Stimulated activated CD8-positive, alpha-beta memory T cell treated with anti-CD3 and anti-CD28 coated beads, Interleukin-4, amount 100 ng/mL, for 1 hour (primary cell): ENCODE measurements around the gene DELE1.
A peak's percentile ranks its signal among the peaks of the same experiment; 100 is the strongest.

Source experiments
- DNase-seq, 2 donors: peaks; one replicate each; pipeline ENCODE4 v3.0.0-alpha.2; 2020; ENCODE audit warnings: low read depth in 2 of 2, low spot score in 1 of 2

The DELE1 gene

GRCh38 chr5:141954194-141954593 lies 30.5 kb downstream of the DELE1 start:
- no peak for DNase-seq

GRCh38 chr5:141957367-141957996 lies 33.8 kb downstream of the DELE1 start:
- DNase-seq: no peak

GRCh38 chr5:141958113-141958512 lies 34.4 kb downstream of the DELE1 start, which contains the start of gene PCDH12:
Gene PCDH12 (minus strand): TSS chr5:141958202. CDS start chr5:141957851, 351 bp downstream.
- DNase-seq: no peak

- no peak for DNase-seq
Measured at GRCh38 chr5:141958546-141959172, 35.0 kb downstream of the DELE1 start.

GRCh38 chr5:141960018-141960417 lies 36.3 kb downstream of the DELE1 start:
- DNase-seq: no peak

GRCh38 chr5:141960449-141961323 lies 37.0 kb downstream of the DELE1 start:
- peak; percentile 85 for DNase-seq

- no peak for DNase-seq
Measured at GRCh38 chr5:141961466-141961865, 37.8 kb downstream of the DELE1 start.

- DNase-seq: no peak
Measured at GRCh38 chr5:141963701-141964100, 40.0 kb downstream of the DELE1 start.

GRCh38 chr5:141965071-141965470 lies 41.4 kb downstream of the DELE1 start:
- DNase-seq: no peak

GRCh38 chr5:141966275-141966962 lies 42.7 kb downstream of the DELE1 start:
- no peak for DNase-seq

GRCh38 chr5:141966963-141967333 lies 43.3 kb downstream of the DELE1 start:
- no peak for DNase-seq

GRCh38 chr5:141968914-141969608 lies 45.4 kb downstream of the DELE1 start, which contains the start of gene RNF14:
Gene RNF14 (plus strand): TSS chr5:141969105. CDS start chr5:141973589, 4,484 bp downstream.
- DNase-seq: peak; percentile 78 to 82

- no peak for DNase-seq
Measured at GRCh38 chr5:141969783-141970771, 46.4 kb downstream of the DELE1 start.

- DNase-seq: no peak
Measured at GRCh38 chr5:141973871-141974595, 50.4 kb downstream of the DELE1 start.

GRCh38 chr5:141976176-141976575 lies 52.5 kb downstream of the DELE1 start:
- no peak for DNase-seq

- DNase-seq: no peak
Measured at GRCh38 chr5:141978389-141978788, 54.7 kb downstream of the DELE1 start.

GRCh38 chr5:141982626-141983025 lies 59.0 kb downstream of the DELE1 start:
- DNase-seq: no peak

- DNase-seq: no peak
Measured at GRCh38 chr5:141986072-141986471, 62.4 kb downstream of the DELE1 start.

GRCh38 chr5:141989720-141990119 lies 66.0 kb downstream of the DELE1 start:
- no peak for DNase-seq
